ENCODE results near the gene TTYH2.

DNA sequence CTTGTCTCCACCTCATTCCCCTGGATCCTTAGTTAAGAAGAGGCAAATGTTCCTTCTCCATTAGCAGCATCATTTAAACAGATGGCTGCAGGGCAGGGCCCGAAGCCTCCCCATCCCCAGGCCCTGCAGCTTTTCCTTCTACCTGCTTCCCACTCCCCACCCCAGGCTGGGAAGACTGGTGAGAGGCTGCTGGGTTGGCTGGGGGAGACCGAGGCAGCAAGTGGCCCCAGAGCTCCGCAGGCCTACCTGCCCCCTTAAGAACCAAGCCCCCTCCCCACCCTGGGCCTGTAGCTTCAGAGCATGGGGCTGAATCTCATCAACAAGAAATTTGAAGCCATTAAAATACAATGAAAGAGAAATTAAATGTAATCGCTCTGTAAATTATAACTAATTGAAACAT lies 32.0 kb upstream of the TTYH2 start:
- TF ChIP-seq POLR2A (IDR thresholded peaks at IDR 0.05) (no peak), EP300 (IDR thresholded peaks at IDR 0.05) (no peak), POLR2AphosphoS5 (IDR thresholded peaks at IDR 0.05) (no peak)
- TF ChIP-seq, protein P1, sequence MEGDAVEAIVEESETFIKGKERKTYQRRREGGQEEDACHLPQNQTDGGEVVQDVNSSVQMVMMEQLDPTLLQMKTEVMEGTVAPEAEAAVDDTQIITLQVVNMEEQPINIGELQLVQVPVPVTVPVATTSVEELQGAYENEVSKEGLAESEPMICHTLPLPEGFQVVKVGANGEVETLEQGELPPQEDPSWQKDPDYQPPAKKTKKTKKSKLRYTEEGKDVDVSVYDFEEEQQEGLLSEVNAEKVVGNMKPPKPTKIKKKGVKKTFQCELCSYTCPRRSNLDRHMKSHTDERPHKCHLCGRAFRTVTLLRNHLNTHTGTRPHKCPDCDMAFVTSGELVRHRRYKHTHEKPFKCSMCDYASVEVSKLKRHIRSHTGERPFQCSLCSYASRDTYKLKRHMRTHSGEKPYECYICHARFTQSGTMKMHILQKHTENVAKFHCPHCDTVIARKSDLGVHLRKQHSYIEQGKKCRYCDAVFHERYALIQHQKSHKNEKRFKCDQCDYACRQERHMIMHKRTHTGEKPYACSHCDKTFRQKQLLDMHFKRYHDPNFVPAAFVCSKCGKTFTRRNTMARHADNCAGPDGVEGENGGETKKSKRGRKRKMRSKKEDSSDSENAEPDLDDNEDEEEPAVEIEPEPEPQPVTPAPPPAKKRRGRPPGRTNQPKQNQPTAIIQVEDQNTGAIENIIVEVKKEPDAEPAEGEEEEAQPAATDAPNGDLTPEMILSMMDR (IDR thresholded peaks at IDR 0.05) = no peak
